ENCODE data around the gene SCYL2. TPM values are rescaled to one million over a fixed set of nuclear protein-coding genes. Genes with fewer than 3 reads are reported as not detected.

The SCYL2 gene
- total RNA-seq, 1 experiment from 2014 or later, result 49.5 TPM

GRCh38 chr12:100364324-100364723 lies 97.3 kb downstream of the SCYL2 start:
- Mint-ChIP-seq H3K9me3 (ENCODE audit: unreplicated experiment) (no peaks in the 10 kb centered on the region), H3K4me3 (ENCODE audit: unreplicated experiment) (no peak overlapping the region), H3K27me3 (ENCODE audit: insufficient read depth, unreplicated experiment) (peaks cover 15% of the 10 kb centered on the region), H3K4me1 (ENCODE audit: low read depth, unreplicated experiment) (no peaks in the 10 kb centered on the region), H3K27ac (ENCODE audit: unreplicated experiment) (no peak overlapping the region), H3K36me3 (ENCODE audit: insufficient read depth, unreplicated experiment) (no peaks in the 10 kb centered on the region)
- no TSS peak for BruUV-seq (replicated peaks)
- TF ChIP-seq CTCF (IDR thresholded peaks at IDR 0.05; ENCODE audit: insufficient read depth in 1 of 2, low read depth in 1 of 2, low read length in 1 of 2, severe bottlenecking in 1 of 2, unreplicated experiment in 1 of 2), result no peak
- ChIA-PET POLR2A (no interaction called here), CTCF (interaction anchor here (1.0 kb wide), 1 partner anchor 11 kb away, joined by 11 read pairs; no protein-coding TSS in a partner anchor)
- no peaks in the 10 kb centered on the region for H3K36me3 ChIP-seq (ENCODE audit: control insufficient read depth, insufficient read depth, low read length)
- no peak for DNase-seq
- no peak overlapping the region for H3K4me3 ChIP-seq (ENCODE audit: low read depth, low read length)
- H3K4me1 ChIP-seq, result no peaks in the 10 kb centered on the region
- intact Hi-C loops (cut with micrococcal nuclease; ENCODE audit: unreplicated experiment), result no loop called here
- no peaks in the 10 kb centered on the region; the same call in 1 of the 2 replicates for H3K27me3 ChIP-seq (replicated peaks; ENCODE audit: control insufficient read depth, insufficient read depth, low read length)
- no peaks in the 10 kb centered on the region for H3K9me3 ChIP-seq

GRCh38 chr12:100365411-100365810 lies 98.4 kb downstream of the SCYL2 start:
- CTCF ChIA-PET, result interaction anchor here (0.6 kb wide), 1 partner anchor 142 kb away, joined by 3 read pairs; no protein-coding TSS in a partner anchor
- peaks cover 15% of the 10 kb centered on the region for H3K27me3 Mint-ChIP-seq (ENCODE audit: insufficient read depth, unreplicated experiment)
- TF ChIP-seq CTCF (IDR thresholded peaks at IDR 0.05; ENCODE audit: insufficient read depth in 1 of 2, low read depth in 1 of 2, low read length in 1 of 2, severe bottlenecking in 1 of 2, unreplicated experiment in 1 of 2), result no peak

GRCh38 chr12:100368066-100368465 lies 101.1 kb downstream of the SCYL2 start:
- H3K27ac Mint-ChIP-seq (ENCODE audit: unreplicated experiment), result no peak overlapping the region
- no peak overlapping the region for H3K4me3 ChIP-seq (ENCODE audit: low read depth, low read length)
- BruUV-seq (replicated peaks), result no TSS peak
- DNase-seq, result no peak
- no peak for TF ChIP-seq CTCF (IDR thresholded peaks at IDR 0.05; ENCODE audit: insufficient read depth in 1 of 2, low read depth in 1 of 2, low read length in 1 of 2, severe bottlenecking in 1 of 2, unreplicated experiment in 1 of 2)
- ChIA-PET CTCF (no interaction called here), POLR2A (no interaction called here)
- no peaks in the 10 kb centered on the region for H3K36me3 Mint-ChIP-seq (ENCODE audit: insufficient read depth, unreplicated experiment)
- H3K27me3 Mint-ChIP-seq (ENCODE audit: insufficient read depth, unreplicated experiment), result peaks cover 4% of the 10 kb centered on the region
- no peak overlapping the region for H3K4me3 Mint-ChIP-seq (ENCODE audit: unreplicated experiment)
- no peaks in the 10 kb centered on the region for H3K9me3 Mint-ChIP-seq (ENCODE audit: unreplicated experiment)
- no peaks in the 10 kb centered on the region; the same call in 1 of the 2 replicates for H3K27me3 ChIP-seq (replicated peaks; ENCODE audit: control insufficient read depth, insufficient read depth, low read length)
- intact Hi-C loops (cut with micrococcal nuclease; ENCODE audit: unreplicated experiment), result no loop called here
- H3K4me1 ChIP-seq, result no peaks in the 10 kb centered on the region
- H3K36me3 ChIP-seq (ENCODE audit: control insufficient read depth, insufficient read depth, low read length), result no peaks in the 10 kb centered on the region
- H3K9me3 ChIP-seq, result no peaks in the 10 kb centered on the region
- H3K4me1 Mint-ChIP-seq (ENCODE audit: low read depth, unreplicated experiment), result no peaks in the 10 kb centered on the region

More at GRCh38 chr12:100365411-100365810, 98.4 kb downstream of the SCYL2 start:
- Mint-ChIP-seq H3K4me1 (ENCODE audit: low read depth, unreplicated experiment) (no peaks in the 10 kb centered on the region), H3K9me3 (ENCODE audit: unreplicated experiment) (no peaks in the 10 kb centered on the region), H3K36me3 (ENCODE audit: insufficient read depth, unreplicated experiment) (no peaks in the 10 kb centered on the region), H3K4me3 (ENCODE audit: unreplicated experiment) (no peak overlapping the region), H3K27ac (ENCODE audit: unreplicated experiment) (no peak overlapping the region)
- Histone ChIP-seq H3K9me3 (no peaks in the 10 kb centered on the region), H3K36me3 (ENCODE audit: control insufficient read depth, insufficient read depth, low read length) (no peaks in the 10 kb centered on the region), H3K4me1 (no peaks in the 10 kb centered on the region), H3K4me3 (ENCODE audit: low read depth, low read length) (no peak overlapping the region), H3K27me3 (replicated peaks; ENCODE audit: control insufficient read depth, insufficient read depth, low read length) (no peaks in the 10 kb centered on the region; the same call in 1 of the 2 replicates)
- POLR2A ChIA-PET, result no interaction called here
- DNase-seq, result no peak
- intact Hi-C loops (cut with micrococcal nuclease; ENCODE audit: unreplicated experiment), result no loop called here
- no TSS peak for BruUV-seq (replicated peaks)

All from Caco-2 (cell line).